Stimulated activated CD4-positive, alpha-beta T cell treated with anti-CD3 and anti-CD28 coated beads, Interleukin-2, amount 100 ng/mL, for 48 hours (primary cell): Measurements from ENCODE around the gene ITGAX.

ENCODE experiments used
- DNase-seq, 2 donors: peaks; one replicate each; pipeline ENCODE4 v3.0.0-alpha.2; 2020

The ITGAX gene

DNA sequence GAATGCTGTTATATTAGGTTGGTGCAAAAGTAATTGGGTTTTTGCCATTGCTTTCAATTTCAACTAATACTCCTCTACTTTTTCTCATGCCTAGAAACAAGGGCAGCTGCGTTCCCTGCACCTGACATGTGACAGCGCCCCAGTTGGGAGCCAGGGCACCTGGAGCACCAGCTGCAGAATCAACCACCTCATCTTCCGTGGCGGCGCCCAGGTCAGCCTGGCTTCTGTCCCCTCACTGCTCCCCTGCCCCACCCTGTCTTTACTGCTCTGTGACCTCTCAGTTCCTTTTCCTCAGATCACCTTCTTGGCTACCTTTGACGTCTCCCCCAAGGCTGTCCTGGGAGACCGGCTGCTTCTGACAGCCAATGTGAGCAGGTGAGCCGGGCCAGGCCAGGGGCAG, 21.7 kb downstream of the ITGAX start:
- no peak for DNase-seq

DNA sequence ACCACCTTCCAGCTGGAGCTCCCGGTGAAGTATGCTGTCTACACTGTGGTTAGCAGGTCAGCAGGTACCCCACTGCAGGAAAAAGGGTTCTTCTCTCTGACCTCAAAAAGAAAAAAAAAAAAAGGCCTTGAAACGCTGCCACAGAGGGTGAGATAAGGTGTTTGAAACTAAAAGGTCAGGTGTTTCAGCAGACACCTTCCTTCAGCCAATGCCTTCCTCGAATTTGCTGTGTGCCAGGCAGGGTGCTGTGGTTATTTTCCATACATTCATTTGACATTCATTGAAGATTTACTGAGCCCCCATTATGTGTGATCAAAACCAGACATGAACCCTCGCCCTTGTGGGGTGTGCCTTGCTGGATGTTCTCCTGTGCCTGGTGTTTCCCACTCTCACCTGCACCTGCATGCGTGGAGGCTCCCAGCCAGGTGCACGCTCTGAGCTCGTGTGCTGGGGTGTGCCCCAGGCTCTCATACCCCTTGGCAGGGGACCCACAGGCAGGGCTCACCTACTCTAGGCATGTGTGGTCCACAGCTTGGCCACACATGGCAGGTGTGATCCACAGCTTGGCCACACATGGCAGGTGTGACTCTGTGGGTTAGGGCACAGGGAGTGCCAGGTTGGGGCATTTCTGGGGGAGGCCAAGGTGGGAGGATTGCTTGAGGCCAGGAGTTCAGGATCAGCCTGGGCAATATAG, 22.4 kb downstream of the ITGAX start:
- DNase-seq = no peak

DNA sequence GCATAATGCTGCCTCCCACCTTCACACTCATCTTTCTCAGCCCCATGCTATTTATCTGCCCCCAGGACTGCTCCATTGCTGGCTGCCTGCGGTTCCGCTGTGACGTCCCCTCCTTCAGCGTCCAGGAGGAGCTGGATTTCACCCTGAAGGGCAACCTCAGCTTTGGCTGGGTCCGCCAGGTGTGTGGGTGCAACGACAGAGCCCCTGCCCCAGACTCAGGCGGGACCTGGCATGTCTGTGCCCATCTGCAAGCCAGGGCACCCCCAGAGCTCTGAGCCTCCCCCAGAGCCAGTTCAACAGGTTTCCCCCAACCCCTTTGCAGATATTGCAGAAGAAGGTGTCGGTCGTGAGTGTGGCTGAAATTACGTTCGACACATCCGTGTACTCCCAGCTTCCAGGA, 25.2 kb downstream of the ITGAX start:
- no peak for DNase-seq

DNA sequence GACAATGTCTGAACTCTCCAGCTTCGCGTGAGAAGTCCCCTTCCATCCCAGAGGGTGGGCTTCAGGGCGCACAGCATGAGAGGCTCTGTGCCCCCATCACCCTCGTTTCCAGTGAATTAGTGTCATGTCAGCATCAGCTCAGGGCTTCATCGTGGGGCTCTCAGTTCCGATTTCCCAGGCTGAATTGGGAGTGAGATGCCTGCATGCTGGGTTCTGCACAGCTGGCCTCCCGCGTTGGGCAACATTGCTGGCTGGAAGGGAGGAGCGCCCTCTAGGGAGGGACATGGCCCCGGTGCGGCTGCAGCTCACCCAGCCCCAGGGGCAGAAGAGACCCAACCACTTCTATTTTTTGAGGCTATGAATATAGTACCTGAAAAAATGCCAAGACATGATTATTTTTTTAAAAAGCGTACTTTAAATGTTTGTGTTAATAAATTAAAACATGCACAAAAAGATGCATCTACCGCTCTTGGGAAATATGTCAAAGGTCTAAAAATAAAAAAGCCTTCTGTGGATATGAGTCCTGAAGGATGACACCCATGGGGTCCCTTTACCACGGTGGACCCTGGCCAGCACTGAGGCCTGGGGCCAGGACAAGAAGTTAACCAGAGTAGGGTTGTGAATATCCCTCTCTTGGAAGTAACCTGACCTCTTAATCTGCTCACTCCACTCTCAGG, 27.6 kb downstream of the ITGAX start:
- DNase-seq = peak; percentile 64 to 68

DNA sequence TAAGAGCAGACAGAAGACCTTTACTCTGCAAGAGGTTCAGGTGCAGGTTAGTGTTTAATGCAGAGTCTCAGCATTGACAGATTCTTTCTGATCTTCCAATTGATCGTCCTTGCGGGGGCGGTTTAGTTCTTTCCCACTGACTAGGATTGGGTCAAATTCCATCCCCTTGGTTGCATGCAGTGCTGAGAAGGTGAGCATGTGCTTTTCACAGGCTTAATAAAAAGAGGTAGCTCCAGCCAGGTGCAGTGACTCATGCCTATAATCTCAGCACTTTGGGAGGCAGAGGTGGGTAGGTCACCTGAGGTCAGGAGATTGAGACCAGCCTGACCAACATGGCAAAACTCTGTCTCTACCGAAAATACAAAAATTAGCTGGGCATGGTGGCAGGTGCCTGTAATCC, 30.7 kb downstream of the ITGAX start:
- DNase-seq = no peak

DNA sequence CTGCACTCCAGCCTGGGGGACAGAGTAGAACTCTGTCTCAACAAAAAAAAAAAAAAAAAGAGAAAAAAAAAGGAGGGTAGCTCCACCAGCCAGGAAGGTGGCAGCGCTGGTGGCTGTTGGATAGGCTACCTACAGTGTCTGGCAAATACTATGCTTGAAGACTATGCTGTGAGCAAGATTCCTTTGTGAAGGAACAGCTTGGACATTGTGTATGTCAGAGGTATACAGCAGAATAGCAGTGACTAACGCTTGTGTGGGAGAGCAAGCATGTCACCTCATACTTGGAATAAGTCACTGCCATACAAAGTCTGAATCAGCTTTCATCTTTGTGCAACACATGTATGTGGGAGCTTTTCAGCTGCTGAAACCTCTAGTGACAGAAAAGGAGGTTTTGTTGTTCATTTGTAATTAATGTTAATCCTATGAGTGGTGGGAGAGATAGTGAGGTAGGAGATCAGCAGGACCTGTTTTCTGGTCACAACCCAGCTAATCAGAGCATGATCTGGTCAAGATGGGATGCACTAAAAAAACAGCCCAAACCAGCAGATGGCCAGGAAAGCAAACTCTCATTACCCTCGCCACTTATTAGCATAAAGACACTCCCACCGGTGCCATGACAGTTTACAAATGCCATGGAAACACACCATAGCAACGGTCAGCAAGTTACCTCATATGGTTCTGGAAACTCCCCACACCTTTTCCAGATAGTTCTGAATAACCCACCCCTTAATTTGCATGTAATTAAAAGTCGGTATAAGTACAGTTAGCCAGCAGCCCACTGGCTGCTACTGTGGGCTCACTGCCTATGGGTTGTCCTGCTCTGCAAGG, 31.4 kb downstream of the ITGAX start:
- peak; percentile 11 to 18 for DNase-seq

DNA sequence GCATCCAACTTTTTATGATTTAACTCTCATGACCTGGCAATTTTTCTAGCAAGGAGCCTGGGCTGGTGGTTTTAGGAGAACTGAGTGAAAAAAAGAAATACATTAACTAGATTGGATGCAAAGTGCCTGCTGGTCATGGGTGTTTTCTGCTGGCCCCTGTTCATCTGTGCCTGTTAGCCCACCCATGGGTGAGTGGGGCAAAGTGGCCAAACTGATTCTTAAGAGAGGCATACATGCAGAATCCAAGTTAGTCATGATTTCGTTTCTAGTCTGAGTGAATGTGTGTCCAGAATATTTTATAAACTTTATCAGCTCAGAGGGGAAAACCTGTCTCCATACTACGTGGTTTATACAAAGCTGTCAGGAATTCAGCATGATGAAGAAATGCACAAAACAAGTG, 33.6 kb downstream of the ITGAX start:
- no peak for DNase-seq

DNA sequence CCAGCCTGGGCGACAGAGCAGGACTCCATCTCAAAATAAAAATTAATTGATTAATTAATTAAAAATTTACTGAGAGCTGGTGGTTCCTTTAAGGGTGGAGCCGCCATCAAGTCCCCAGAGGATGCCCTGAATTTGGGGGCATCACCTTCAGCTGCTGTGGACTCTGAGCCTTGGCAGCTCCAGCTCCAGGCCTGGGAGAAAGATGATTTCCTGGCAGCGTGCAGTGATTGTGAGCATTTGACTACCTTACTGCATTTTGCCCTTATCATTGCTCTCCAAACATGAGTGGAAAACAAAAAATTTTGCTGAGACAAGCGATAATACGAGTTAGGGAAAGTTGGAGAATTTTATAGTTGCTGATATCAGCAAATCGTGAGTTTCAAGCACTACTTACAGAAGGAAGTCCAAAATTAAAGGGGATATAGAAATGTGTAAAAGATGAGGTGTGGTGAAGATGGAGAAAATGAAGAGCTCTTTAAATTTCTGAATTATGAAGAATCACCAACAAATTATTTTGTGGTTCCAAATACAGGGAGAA, 35.6 kb downstream of the ITGAX start:
- no peak for DNase-seq

DNA sequence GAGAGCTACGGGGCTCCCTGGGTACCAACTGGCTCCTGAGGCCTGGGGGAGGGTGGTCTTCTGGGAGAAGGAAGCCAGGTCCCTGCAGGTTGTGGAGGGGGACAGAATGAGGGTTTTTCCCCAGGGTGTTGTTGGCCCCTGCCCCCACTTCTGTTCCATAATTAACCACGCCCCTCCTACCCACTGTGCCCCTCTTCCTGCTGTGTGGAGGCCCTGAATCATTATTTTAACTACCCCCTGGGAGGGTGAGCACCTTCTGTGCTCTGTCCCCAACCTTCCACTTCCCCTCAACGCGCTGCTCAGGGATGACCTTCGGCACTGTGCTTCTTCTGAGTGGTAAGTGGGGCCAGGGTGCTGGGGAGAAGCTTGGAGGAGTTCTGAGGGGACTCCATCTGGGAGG, 38.1 kb downstream of the ITGAX start, which contains the start of gene ITGAD:
ITGAD (plus strand) TSS at position 280 of the 400 bp plus-strand sequence; CDS start at position 306, 26 bp downstream.
- no peak for DNase-seq

DNA sequence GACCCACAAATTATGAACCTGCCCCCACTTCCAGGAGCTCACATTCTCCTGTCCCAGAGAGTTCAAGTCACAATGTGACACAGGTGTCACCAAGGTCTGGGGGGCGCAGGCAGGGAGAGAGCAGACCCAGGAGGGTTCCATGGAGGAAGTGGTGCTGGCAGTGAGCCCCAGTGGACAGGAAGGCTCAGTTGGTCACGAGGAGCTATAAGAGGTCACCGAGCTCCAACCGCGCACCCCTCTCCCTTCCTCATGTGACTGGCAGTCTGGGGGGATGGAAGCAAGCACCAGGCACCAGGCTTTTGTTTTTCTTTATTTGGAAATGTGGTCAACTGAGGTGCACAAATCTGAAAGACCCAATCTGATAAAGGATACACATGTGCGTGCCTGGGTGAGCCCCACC, 40.7 kb downstream of the ITGAX start:
- DNase-seq = no peak

DNA sequence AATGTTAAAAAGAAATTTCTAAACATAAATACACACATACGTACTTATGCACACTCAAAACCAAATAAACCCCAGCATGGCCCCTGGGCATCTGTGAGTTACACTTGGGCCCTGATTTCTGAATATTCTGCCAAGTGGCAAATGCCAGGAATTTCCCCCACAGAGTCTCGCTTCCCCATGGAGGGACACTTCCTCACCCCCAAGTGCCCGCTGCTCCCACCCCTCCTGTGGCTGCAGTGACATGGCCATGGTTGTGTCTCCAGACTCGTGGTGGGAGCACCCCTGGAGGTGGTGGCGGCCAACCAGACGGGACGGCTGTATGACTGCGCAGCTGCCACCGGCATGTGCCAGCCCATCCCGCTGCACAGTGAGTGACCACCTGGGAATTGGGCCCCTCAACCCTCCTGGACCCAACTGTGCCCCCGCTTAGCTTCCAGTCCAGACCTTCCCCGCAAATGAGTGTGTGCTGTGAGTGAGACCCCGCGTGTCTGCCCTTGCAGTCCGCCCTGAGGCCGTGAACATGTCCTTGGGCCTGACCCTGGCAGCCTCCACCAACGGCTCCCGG, 42.2 kb downstream of the ITGAX start:
- no peak for DNase-seq

DNA sequence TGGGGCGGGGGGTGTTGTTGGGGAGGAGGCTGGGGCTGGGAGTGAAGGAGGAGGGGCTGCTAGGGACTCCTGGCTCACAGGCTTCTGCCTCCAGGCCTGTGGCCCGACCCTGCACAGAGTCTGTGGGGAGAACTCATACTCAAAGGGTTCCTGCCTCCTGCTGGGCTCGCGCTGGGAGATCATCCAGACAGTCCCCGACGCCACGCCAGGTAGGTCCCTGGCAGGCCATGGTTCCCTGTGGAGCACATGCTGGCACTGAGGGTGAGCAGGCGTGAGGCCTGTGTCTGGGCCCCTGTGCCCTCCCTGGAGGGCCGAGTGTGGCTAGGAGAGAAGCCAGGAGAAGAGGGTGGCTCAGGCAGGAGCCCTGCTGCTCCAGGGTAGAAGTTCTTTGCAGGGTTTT, 42.7 kb downstream of the ITGAX start:
- no peak for DNase-seq

DNA sequence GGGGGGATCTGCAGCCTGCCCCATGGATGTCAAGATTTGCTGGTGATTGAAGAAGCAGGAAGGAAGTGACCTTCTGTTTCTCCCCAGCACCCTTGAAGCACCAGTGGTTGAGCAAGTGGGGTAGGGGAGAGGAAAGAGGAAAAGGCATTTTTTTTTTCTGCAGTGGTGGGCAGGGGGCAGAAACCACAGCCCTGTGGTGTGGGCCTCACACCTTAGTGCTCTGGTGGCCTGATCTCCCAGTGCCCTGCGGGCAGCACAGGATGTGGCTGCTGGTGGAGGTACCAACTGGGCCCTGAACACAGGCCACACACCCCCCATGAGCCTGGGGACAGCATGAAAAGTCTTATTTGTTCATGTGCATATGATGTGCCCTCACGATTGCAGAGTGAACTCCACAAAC, 45.2 kb downstream of the ITGAX start:
- DNase-seq = no peak

DNA sequence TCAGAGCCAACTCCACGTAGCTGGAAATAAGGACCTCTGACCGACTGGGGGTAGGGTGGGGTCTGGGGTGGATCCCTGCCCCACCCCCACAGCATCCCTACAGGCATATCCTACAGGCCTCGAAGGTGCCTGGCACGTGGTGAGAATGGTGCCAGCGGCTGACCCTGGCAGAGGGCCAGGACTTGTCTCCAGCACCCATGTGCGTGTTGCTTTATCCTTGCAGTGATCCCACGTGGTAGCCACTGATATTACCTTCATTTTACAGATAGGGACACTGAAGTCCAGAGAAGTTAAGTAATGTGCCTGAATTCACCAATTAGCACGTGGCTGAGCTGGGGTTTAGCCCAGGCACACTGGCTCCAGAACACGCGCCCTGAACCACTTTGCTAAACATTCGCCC, 46.5 kb downstream of the ITGAX start:
- DNase-seq = no peak

DNA sequence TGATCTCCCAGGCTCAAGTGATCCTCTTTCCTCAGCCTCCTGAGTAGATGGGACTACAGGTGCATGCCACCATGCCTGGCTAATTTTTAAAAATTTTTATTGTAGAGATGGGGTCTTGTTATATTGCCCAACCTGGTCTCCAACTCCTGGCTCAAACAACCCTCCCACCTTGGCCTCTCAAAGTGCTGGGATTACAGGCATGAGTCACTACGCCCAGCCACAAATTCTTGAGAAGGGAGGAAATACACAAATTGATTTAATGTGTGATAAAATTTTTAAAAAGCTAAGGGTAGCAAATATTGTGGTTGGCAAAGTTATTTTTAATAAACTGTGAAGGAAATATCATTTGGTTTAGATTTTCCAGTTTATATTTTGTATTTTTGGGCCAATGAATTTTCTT, 47.7 kb downstream of the ITGAX start:
- no peak for DNase-seq

DNA sequence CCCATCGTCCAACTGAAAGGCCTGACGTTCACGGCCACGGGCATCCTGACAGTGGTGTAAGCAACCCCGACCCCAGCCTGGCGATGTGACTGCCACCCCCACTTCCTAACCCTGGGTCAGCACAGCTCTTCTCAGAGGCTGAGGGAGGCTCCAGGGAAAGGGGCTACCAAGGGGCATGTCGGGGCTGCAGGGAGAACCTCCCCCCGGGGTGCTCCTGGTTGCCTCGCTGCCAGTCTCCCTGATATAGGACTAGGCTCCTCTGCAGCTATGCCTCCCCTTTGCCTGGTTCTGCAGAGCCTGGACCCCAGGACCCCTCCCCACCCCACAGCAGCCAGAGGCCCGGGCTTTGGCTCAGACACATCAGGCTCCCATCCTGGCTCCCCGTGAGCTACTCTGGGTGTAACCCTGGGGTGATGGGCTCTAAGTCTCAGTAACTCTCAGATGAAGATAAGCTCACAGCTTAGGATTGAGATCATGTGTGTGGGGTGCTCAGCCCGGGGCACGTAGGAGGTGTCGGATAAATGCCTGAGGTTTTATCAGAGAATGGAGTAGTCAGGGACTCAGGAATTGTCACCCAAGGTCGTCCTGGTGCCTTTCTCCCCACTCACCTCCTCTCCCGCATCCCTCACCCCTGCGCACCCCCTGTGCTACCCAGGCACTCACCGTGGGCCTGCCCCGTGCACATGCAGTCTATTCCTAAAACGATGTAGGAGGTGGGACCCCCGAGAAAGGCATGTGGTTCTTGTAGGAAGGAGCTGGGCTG, 48.8 kb downstream of the ITGAX start:
- no peak for DNase-seq

DNA sequence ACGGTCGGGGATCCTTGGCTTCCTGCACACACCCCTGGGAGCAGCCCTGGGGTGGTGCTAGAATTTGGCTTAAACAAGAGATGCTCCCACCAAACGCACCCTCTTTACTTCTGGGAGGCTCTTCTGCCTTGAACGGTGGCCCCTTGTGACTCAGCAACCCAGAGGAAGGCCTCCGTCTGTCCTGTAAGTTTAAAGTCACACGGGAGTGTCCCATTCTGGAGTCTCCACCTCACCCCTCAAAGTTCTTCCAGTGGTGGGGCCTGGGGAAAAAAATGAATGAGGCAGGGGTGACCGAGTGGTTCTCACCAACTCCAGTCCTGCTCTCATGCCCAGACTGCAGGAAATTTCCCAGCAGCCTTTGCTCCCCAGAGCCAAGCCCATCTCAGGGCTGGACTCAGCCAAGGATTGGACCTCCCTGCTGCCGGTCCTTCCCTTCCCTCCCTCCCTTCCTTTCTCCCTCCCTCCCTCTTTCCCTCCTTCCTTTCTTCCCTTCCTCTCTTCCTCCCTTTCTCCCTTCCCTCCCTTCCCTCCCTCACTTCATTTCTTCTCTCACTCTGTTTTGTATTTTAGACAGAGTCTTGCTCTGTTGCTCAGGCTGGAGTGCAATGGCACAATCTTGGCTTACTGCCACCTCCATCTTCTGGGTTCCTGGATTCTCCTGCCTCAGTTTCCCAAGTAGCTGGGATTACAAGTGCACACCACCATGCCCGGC, 49.5 kb downstream of the ITGAX start:
- DNase-seq = no peak

DNA sequence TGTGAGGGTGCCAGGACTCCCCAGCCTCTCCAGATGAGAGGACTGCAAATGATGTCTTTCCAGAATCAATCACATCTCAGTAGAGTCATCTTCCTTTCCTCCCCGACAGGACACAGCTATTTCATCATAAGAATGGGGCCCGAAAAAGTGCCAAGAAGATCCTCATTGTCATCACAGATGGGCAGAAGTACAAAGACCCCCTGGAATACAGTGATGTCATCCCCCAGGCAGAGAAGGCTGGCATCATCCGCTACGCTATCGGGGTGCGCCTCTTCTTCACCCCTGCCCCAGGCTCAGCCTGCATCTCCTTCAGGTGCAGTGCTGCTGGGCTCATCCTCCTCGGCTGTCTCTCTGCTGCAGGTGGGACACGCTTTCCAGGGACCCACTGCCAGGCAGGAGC, 52.4 kb downstream of the ITGAX start:
- no peak for DNase-seq

DNA sequence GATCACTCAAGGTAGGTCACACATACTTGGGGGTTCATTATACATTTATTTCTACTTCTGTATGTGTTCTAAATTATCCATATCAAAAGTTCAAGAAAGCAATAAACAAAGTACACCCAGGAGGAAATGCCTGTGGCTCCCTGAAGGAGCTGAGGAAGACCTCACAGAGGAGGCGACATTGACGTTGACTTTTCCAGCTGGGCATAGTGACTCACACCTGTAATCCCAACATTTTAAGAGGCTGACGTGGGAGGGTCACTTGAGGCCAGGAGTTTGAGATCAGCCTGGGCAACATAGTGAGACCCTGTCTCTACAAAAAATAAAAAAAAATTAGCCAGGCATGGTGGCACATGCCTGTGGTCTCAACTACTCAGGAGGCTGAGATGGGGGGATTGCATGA, 54.5 kb downstream of the ITGAX start:
- no peak for DNase-seq

DNA sequence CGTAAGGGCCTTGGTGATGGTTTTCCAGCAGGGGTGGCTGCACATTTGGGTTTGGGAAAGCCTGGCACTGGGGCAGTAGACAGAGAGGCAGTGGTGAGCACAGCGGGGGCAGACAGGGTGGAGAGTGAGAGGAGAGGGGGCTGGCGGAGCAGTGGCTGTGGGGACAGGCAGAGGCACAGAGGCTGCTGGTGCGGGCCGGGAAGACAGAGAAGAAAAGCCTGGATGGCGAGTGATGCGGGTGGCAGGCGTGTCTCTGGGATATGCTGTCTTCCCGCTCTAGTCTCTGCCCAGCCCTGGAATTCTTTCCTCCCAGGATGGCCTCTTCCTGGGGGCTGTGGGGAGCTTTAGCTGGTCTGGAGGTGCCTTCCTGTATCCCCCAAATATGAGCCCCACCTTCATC, 55.1 kb downstream of the ITGAX start:
- no peak for DNase-seq

DNA sequence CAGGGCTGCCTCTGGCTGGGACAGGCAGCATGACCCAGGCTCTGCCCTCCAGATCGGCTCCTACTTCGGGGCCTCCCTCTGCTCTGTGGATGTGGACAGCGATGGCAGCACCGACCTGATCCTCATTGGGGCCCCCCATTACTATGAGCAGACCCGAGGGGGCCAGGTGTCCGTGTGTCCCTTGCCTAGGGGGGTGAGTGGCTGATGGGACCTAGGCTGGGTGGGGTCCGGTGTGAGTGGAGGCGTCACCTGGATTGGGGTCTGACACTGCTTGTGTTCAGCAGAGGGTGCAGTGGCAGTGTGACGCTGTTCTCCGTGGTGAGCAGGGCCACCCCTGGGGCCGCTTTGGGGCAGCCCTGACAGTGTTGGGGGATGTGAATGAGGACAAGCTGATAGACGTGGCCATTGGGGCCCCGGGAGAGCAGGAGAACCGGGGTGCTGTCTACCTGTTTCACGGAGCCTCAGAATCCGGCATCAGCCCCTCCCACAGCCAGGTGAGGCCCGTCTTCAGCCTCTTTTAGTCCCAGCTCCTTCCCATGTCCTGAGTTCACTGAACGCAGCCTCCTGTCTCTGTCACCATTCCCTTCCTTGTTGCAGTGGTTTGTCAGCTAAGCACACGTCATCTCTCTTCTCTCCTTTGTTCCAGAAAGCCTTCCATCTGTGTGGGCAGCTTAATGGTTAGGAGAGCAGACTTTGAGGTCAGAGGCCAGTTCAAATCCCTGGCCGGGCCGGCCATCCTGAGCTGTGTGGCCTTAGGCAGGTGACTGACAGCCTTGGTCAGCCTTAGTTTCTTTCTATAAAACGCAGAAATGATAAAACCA, 56.3 kb downstream of the ITGAX start:
- no peak for DNase-seq
